Breast epithelium (tissue), 4 donors: ENCODE data around the gene ULBP1. TPM values are rescaled to one million over a fixed set of nuclear protein-coding genes. Genes with fewer than 3 reads are reported as not detected.
"Not testable (repeated sequence)": the region's sequence is repeated elsewhere in the genome, so short reads cannot be mapped to it uniquely, and the experiment has no call there.

Experiments
- DNase-seq, 2 donors: peaks; one replicate each; pipeline ENCODE4 v3.0.0-alpha.2; 2019; ENCODE audit warnings: low spot score in 2 of 2
- H3K27ac ChIP-seq, 2 donors: fragments of 200-600 bp; sonication (generic) in 1 of 2; one replicate each; pipeline ENCODE4 v1.5.1; 2016 to 2019; ENCODE audit warnings: mild to moderate bottlenecking in 1 of 2
- H3K27me3 ChIP-seq, 2 donors: fragments of 200-600 bp; sonication (generic) in 1 of 2; one replicate each; pipeline versions ENCODE4 v1.5.1 to v1.6.0; 2017 to 2019; ENCODE audit warnings: control low read depth in 1 of 2, mild to moderate bottlenecking in 1 of 2
- H3K36me3 ChIP-seq: fragments of 200-600 bp; one replicate; pipeline ENCODE4 v1.5.1; 2019
- H3K4me1 ChIP-seq, 2 donors: fragments of 200-600 bp; sonication (generic); one replicate each; pipeline ENCODE4 v1.5.1; 2016 to 2019; ENCODE audit warnings: control low read depth in 1 of 2
- H3K4me3 ChIP-seq, 3 donors: fragments of 200-600 bp; sonication (generic); 1 replicate in 2 of 3; 2 replicates in 1 of 3; pipeline ENCODE4 v1.5.1; 2016 to 2019; ENCODE audit warnings: mild to moderate bottlenecking in 3 of 3, moderate library complexity in 2 of 3
- H3K9me3 ChIP-seq, 2 donors: fragments of 200-600 bp; sonication (generic) in 1 of 2; one replicate each; pipeline ENCODE4 v1.5.1; 2016 to 2019; ENCODE audit warnings: control low read depth in 1 of 2
- POLR2A ChIP-seq: fragments of 450-650 bp; IDR thresholded peaks from one replicate; pipeline ENCODE4 v1.6.1; 2016; ENCODE audit warnings: antibody characterized with exemption, mild to moderate bottlenecking, moderate library complexity
- POLR2AphosphoS5 ChIP-seq, 3 donors: sonication (generic); formaldehyde crosslinking; IDR thresholded peaks; one replicate each; pipeline ENCODE4 v1.6.1; 2017; ENCODE audit warnings: antibody characterized with exemption in 3 of 3
- intact Hi-C: fragments of 100-400 bp; cut with DNase I; formaldehyde crosslinking; loops from one replicate; pipeline ENCODE4 v1.15.1; 2023; ENCODE audit warnings: low total_unique reads
- total RNA-seq, 3 donors: library from RNA; depleted of rRNA; stranded (reverse); fragments of >200 nt; gene quantifications; one replicate each; pipeline ENCODE4 v1.1.0, GENCODE V29; 2016
- TF ChIP-seq, protein P1 (sequence below), 3 donors: fragments of 450-650 bp; IDR thresholded peaks; one replicate each; pipeline ENCODE4 v1.5.1; 2016 to 2017; ENCODE audit warnings: antibody characterized with exemption in 3 of 3, mild to moderate bottlenecking in 3 of 3, moderate library complexity in 3 of 3

ULBP1 gene
- total RNA-seq, 3 donors from 2014 or later = under 0.01 to 0.29 TPM; not detected in 1

DNA sequence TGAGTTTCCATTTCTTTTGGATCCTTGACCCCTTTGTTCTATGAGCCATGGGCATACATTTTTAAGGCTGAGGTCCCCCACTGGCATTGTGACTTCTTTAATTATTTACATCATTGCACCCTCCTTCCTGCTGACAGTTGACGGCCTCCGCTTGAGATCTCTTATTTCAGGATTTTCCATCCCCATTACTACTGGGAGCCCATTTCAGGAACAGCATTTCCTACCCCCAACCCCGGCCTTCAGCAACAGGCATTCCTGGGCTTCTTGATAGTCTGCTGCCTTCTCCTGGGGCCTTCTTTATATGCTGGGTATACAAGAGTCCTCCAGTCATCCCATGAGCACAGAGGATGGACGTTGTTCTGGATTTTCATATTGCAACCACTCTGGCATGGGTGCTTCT is 3.8 kb downstream of the ULBP1 start:
- H3K4me1 ChIP-seq = peaks cover 0 to 4% of the 10 kb centered on the region in 2 donors
- no peaks in the 10 kb centered on the region for H3K9me3 ChIP-seq
- intact Hi-C loops = no loop called here
- H3K27me3 ChIP-seq = peaks cover 0 to 41% of the 10 kb centered on the region in 2 donors
- no peak overlapping the region for H3K4me3 ChIP-seq
- H3K36me3 ChIP-seq = no peaks in the 10 kb centered on the region
- H3K27ac ChIP-seq = no peak overlapping the region
- TF ChIP-seq, protein P1, sequence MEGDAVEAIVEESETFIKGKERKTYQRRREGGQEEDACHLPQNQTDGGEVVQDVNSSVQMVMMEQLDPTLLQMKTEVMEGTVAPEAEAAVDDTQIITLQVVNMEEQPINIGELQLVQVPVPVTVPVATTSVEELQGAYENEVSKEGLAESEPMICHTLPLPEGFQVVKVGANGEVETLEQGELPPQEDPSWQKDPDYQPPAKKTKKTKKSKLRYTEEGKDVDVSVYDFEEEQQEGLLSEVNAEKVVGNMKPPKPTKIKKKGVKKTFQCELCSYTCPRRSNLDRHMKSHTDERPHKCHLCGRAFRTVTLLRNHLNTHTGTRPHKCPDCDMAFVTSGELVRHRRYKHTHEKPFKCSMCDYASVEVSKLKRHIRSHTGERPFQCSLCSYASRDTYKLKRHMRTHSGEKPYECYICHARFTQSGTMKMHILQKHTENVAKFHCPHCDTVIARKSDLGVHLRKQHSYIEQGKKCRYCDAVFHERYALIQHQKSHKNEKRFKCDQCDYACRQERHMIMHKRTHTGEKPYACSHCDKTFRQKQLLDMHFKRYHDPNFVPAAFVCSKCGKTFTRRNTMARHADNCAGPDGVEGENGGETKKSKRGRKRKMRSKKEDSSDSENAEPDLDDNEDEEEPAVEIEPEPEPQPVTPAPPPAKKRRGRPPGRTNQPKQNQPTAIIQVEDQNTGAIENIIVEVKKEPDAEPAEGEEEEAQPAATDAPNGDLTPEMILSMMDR (IDR thresholded peaks at IDR 0.05) = no peak
- TF ChIP-seq POLR2A (no peak), POLR2AphosphoS5 (IDR thresholded peaks at IDR 0.05) (no peak)
- DNase-seq = no peak

DNA sequence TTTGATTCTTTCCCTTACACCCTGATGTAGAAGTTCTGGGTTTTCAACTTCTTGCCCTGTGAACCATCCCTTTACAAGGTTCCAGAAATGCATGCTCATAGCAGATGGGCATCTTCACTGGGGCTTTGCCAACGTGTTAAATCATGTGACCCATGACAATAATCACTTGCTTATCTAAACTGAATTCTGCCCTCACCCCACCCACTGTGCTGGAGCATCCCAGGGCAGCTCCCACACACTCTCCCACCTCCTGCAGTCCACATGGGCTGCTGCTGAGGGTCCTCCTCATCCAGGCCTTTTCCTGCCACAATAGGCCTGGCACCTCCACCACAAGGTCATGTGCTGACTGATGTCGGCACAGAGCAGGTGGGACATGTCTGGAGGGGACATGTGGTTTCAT is 4.3 kb downstream of the ULBP1 start:
- H3K27ac ChIP-seq, H3K4me3 ChIP-seq, H3K36me3 ChIP-seq, H3K9me3 ChIP-seq, DNase-seq, H3K4me1 ChIP-seq, intact Hi-C loops: not testable (repeated sequence)
- H3K27me3 ChIP-seq = peaks cover 0 to 37% of the 10 kb centered on the region in 2 donors

DNA sequence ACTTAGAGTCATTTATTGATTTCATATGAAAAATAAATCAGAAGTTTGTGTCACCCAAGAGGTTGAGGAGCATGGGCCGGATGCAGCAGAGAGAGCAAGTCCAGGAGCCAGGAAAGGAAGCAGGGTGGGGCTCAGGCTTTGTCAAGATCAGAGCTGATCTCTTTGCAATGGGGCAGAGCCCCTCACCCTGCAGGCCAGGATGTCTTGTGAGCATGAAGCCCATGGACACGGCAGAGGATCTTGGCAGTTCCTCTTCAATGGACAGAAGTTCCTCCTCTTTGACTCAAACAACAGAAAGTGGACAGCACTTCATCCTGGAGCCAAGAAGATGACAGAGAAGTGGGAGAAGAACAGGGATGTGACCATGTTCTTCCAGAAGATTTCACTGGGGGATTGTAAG is 5.2 kb downstream of the ULBP1 start:
- H3K9me3 ChIP-seq, H3K27ac ChIP-seq, H3K4me3 ChIP-seq, H3K4me1 ChIP-seq, DNase-seq, intact Hi-C loops, H3K36me3 ChIP-seq: not testable (repeated sequence)
- peaks cover 0 to 28% of the 10 kb centered on the region in 2 donors for H3K27me3 ChIP-seq

DNA sequence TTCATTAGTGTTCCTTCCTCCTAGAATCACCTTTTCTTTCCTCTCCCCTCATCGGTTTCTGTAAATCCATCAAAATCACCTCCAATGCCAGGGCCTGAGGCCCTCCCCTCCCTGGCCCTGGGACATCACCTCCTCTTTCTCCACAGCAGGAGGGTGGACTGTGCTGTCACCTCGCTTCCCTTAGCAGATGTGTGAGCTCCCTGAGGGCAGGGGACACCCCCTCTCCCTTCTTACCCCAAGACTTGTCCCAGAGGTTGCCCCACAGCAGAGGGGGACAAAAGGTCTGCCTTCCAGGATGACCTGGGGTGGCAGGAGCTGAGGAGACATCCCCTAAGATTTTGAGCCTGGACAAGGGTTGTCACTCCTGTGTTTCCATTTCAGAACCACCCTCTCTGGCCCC is 5.9 kb downstream of the ULBP1 start:
- no peak for DNase-seq
- Histone ChIP-seq H3K27me3 (peaks cover 0 to 25% of the 10 kb centered on the region in 2 donors), H3K36me3 (no peaks in the 10 kb centered on the region), H3K4me3 (no peak overlapping the region), H3K4me1 (no peaks in the 10 kb centered on the region), H3K27ac (no peak overlapping the region), H3K9me3 (no peaks in the 10 kb centered on the region)
- TF ChIP-seq, protein P1 (IDR thresholded peaks at IDR 0.05) = no peak
- TF ChIP-seq POLR2AphosphoS5 (IDR thresholded peaks at IDR 0.05) = no peak
- no peak for TF ChIP-seq POLR2A
- intact Hi-C loops = no loop called here

DNA sequence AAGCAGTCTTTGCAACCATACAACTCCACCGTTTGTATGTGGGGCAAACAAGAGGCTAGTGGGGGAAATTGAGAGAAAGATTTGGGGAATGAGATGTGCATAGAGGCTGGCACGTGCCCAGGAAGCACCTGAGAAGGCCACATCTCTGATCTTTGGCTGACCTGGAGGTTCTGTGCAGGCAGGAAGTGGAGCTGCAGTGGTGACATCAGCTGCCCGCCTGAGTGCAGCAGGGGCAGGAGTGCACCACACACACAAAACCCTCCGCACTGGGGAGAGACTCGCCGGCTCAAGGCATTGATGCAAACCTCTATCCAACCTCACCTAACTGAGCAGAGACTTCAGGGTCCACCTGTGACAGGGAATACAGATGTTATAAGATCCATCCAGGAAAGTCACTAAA is 10.7 kb downstream of the ULBP1 start:
- DNase-seq, H3K27ac ChIP-seq, H3K4me1 ChIP-seq, H3K4me3 ChIP-seq, H3K9me3 ChIP-seq, intact Hi-C loops, H3K36me3 ChIP-seq: not testable (repeated sequence)
- peaks cover 0 to 11% of the 10 kb centered on the region in 2 donors for H3K27me3 ChIP-seq

DNA sequence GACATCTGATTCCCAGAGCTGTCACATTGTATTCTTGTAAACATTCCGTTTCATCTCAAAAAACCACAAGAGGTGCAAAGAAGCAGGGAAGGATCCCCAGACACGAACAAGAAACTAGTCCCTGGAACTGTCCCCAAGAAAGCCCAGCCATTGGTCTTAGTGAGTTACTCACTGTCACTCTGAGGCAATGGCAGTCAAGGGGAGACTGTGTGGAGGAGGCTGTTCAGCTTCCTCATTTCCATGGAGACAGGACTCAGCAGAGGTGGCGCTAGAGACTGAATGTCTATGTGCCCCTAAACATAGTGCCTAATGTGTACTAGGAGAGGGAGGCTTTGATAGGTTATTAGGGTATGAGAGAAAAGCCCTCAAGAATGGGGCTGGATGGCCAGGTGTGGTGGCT is 11.1 kb downstream of the ULBP1 start:
- TF ChIP-seq, protein P1 (IDR thresholded peaks at IDR 0.05) = no peak
- no peak for TF ChIP-seq POLR2A
- no peak for TF ChIP-seq POLR2AphosphoS5 (IDR thresholded peaks at IDR 0.05)
- no peak for DNase-seq
- intact Hi-C loops = no loop called here
- Histone ChIP-seq H3K4me3 (no peak overlapping the region), H3K36me3 (no peaks in the 10 kb centered on the region), H3K27ac (no peak overlapping the region), H3K4me1 (no peaks in the 10 kb centered on the region), H3K9me3 (no peaks in the 10 kb centered on the region), H3K27me3 (peaks cover 0 to 6% of the 10 kb centered on the region in 2 donors)

DNA sequence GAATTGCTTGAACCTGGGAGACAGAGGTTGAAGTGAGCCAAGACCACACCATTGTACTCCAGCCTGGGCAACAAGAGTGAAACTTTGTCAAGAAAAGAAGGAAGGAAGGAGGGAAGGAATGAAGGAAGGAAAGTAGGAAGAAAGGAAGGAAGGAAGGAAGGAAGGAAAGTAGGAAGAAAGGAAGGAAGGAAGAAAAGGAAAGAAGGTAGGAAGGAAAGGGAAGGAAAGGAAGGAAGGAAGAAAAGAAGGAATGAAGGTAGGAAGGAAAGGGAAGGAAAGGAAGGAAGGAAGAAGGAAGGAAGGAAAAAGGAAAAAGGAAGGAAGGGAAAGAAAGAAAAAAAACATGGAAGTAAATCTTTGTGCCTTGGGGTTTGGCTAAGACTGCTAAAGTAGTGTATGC is 11.7 kb downstream of the ULBP1 start:
- no peak overlapping the region for H3K4me3 ChIP-seq
- intact Hi-C loops = no loop called here
- peaks cover 0 to 5% of the 10 kb centered on the region in 2 donors for H3K27me3 ChIP-seq
- H3K36me3 ChIP-seq = no peaks in the 10 kb centered on the region
- no peak overlapping the region for H3K27ac ChIP-seq
- TF ChIP-seq POLR2A = no peak
- no peak for TF ChIP-seq POLR2AphosphoS5 (IDR thresholded peaks at IDR 0.05)
- TF ChIP-seq, protein P1 (IDR thresholded peaks at IDR 0.05) = no peak
- DNase-seq = no peak
- H3K4me1 ChIP-seq = no peaks in the 10 kb centered on the region
- no peaks in the 10 kb centered on the region for H3K9me3 ChIP-seq
